WTC11 (cell line): ENCODE data around the gene ELAVL1. TPM values are rescaled to one million over a fixed set of nuclear protein-coding genes. Genes with fewer than 3 reads are reported as not detected.

Experiments used
- ATAC-seq: fragments of 200-7000 bp; cut with Tn5 transposase; 2 replicates; pipeline ENCODE4 v1.10.0; 2021; ENCODE audit warnings: mild to moderate bottlenecking, moderate library complexity
- CTCF ChIA-PET: fragments of 300-600 bp; sonication (Branson Sonifier 250); formaldehyde crosslinking; loops from one replicate; lab custom pipeline; 2021; ENCODE audit warnings: antibody characterized with exemption; lab: Charles Lee
- POLR2A ChIA-PET: fragments of 350-600 bp; sonication (Branson Sonifier 250); formaldehyde crosslinking; loops from one replicate; lab custom pipeline; 2021; ENCODE audit warnings: antibody characterized with exemption; lab: Charles Lee
- DNase-seq: peaks from one replicate; pipeline ENCODE4 v3.0.0; 2021; ENCODE audit warnings: low spot score
- H3K27ac Mint-ChIP-seq: 2 replicates; pipeline ENCODE4 v1.8.0; 2021; ENCODE audit warnings: mixed read lengths
- H3K27me3 Mint-ChIP-seq: 2 replicates; pipeline ENCODE4 v1.8.0; 2021; ENCODE audit warnings: low read depth, mild to moderate bottlenecking, moderate library complexity, mixed read lengths
- H3K36me3 Mint-ChIP-seq: 2 replicates; pipeline ENCODE4 v1.8.0; 2021; ENCODE audit warnings: mixed read lengths
- H3K4me1 Mint-ChIP-seq: 2 replicates; pipeline ENCODE4 v1.8.0; 2022; ENCODE audit warnings: mixed read lengths
- H3K4me3 Mint-ChIP-seq: 2 replicates; pipeline ENCODE4 v1.8.0; 2021; ENCODE audit warnings: mild to moderate bottlenecking, moderate library complexity, mixed read lengths
- H3K9me3 Mint-ChIP-seq: 2 replicates; pipeline ENCODE4 v1.8.0; 2021; ENCODE audit warnings: mixed read lengths
- AFF4 ChIP-seq: sonication (generic); formaldehyde crosslinking; IDR thresholded peaks from 2 replicates; pipeline ENCODE4 v1.8.1; 2023; ENCODE audit warnings: mild to moderate bottlenecking, missing genetic modification reagents, borderline replicate concordance
- ARID4B ChIP-seq: sonication (generic); formaldehyde crosslinking; IDR thresholded peaks from 2 replicates; pipeline ENCODE4 v1.8.0; 2023; ENCODE audit warnings: missing genetic modification reagents, mild to moderate bottlenecking, borderline replicate concordance
- ATF1 ChIP-seq: sonication (generic); formaldehyde crosslinking; IDR thresholded peaks from 2 replicates; pipeline ENCODE4 v1.8.1; 2023; ENCODE audit warnings: mild to moderate bottlenecking, moderate library complexity, missing genetic modification reagents
- CREB1 ChIP-seq: sonication (generic); formaldehyde crosslinking; IDR thresholded peaks from 2 replicates; pipeline ENCODE4 v1.8.0; 2023; ENCODE audit warnings: mild to moderate bottlenecking, missing genetic modification reagents
- ELF4 ChIP-seq: sonication (generic); formaldehyde crosslinking; IDR thresholded peaks from 2 replicates; pipeline ENCODE4 v1.8.1; 2022; ENCODE audit warnings: low read depth, mild to moderate bottlenecking, moderate library complexity, missing genetic modification reagents
- FOXP4 ChIP-seq: sonication (generic); formaldehyde crosslinking; IDR thresholded peaks from 2 replicates; pipeline ENCODE4 v1.8.0; 2022; ENCODE audit warnings: mild to moderate bottlenecking, missing genetic modification reagents
- HMGA2 ChIP-seq: fragments of 250-450 bp; sonication (Bioruptor Pico); IDR thresholded peaks from 2 replicates; pipeline ENCODE4 v1.4.0; 2021; ENCODE audit warnings: mild to moderate bottlenecking, moderate library complexity
- MAX ChIP-seq: sonication (generic); formaldehyde crosslinking; IDR thresholded peaks from 2 replicates; pipeline ENCODE4 v1.8.0; 2022; ENCODE audit warnings: mild to moderate bottlenecking, missing genetic modification reagents
- MXD4 ChIP-seq: fragments of 250-450 bp; sonication (Bioruptor Pico); IDR thresholded peaks from 2 replicates; pipeline ENCODE4 v1.8.0; 2021; ENCODE audit warnings: mild to moderate bottlenecking, moderate library complexity, borderline replicate concordance
- NFYB ChIP-seq: sonication (generic); formaldehyde crosslinking; conservative IDR thresholded peaks from 2 replicates; pipeline ENCODE4 v1.8.0; 2022; ENCODE audit warnings: low read depth, missing genetic modification reagents
- NR2C2 ChIP-seq: sonication (generic); formaldehyde crosslinking; IDR thresholded peaks from 2 replicates; pipeline ENCODE4 v1.8.0; 2022; ENCODE audit warnings: mild to moderate bottlenecking, missing genetic modification reagents
- PREB ChIP-seq: sonication (generic); formaldehyde crosslinking; IDR thresholded peaks from 2 replicates; pipeline ENCODE4 v1.8.1; 2022; ENCODE audit warnings: mild to moderate bottlenecking, missing genetic modification reagents, moderate library complexity, borderline replicate concordance
- RELA ChIP-seq: sonication (generic); formaldehyde crosslinking; IDR thresholded peaks from 2 replicates; pipeline ENCODE4 v1.8.1; 2022; ENCODE audit warnings: missing genetic modification reagents, mild to moderate bottlenecking, borderline replicate concordance
- SMAD3 ChIP-seq: sonication (generic); formaldehyde crosslinking; IDR thresholded peaks from 2 replicates; pipeline ENCODE4 v1.8.0; 2022; ENCODE audit warnings: missing genetic modification reagents, mild to moderate bottlenecking, borderline replicate concordance
- TEAD4 ChIP-seq: sonication (generic); formaldehyde crosslinking; IDR thresholded peaks from 2 replicates; pipeline ENCODE4 v1.8.0; 2022; ENCODE audit warnings: mild to moderate bottlenecking, missing genetic modification reagents
- ZBTB21 ChIP-seq: sonication (generic); formaldehyde crosslinking; IDR thresholded peaks from 2 replicates; pipeline ENCODE4 v1.8.1; 2023; ENCODE audit warnings: mild to moderate bottlenecking, missing genetic modification reagents, borderline replicate concordance
- ZNF232 ChIP-seq: sonication (generic); formaldehyde crosslinking; IDR thresholded peaks from 2 replicates; pipeline ENCODE4 v1.8.0; 2022; ENCODE audit warnings: mild to moderate bottlenecking, missing genetic modification reagents
- ZNF423 ChIP-seq: fragments of 250-450 bp; sonication (Bioruptor Pico); IDR thresholded peaks from 2 replicates; pipeline ENCODE4 v2.1.2; 2022; ENCODE audit warnings: mild to moderate bottlenecking, moderate library complexity
- ZNF532 ChIP-seq: fragments of 250-450 bp; sonication (Bioruptor Pico); IDR thresholded peaks from 2 replicates; pipeline ENCODE4 v1.9.0; 2021; ENCODE audit warnings: mild to moderate bottlenecking, borderline replicate concordance
- ZNF671 ChIP-seq: fragments of 250-450 bp; sonication (Bioruptor Pico); IDR thresholded peaks from 2 replicates; pipeline ENCODE4 v1.8.0; 2021; ENCODE audit warnings: mild to moderate bottlenecking
- total RNA-seq: library from RNA; stranded (reverse); gene quantifications from 3 replicates; pipeline ENCODE4 v1.2.3, GENCODE V29; 2021

The ELAVL1 gene
- total RNA-seq, 1 experiment from 2014 or later = 160 TPM

- DNase-seq = no peak
- TF ChIP-seq AFF4 (CRISPR knock-in tag) = no peak
- TF ChIP-seq TEAD4 (CRISPR knock-in tag) = no peak
- TF ChIP-seq NFYB = no peak
- TF ChIP-seq ZNF232 = no peak
- TF ChIP-seq ZNF423 (CRISPR knock-in tag) = no peak
- TF ChIP-seq FOXP4 (CRISPR knock-in tag) = no peak
- TF ChIP-seq MXD4 (CRISPR knock-in tag) = no peak
- no peak for TF ChIP-seq ELF4 (CRISPR knock-in tag)
- no peak for TF ChIP-seq NR2C2 (CRISPR knock-in tag)
- TF ChIP-seq ZNF671 (CRISPR knock-in tag) = no peak
- TF ChIP-seq ZNF532 = no peak
- TF ChIP-seq PREB (CRISPR knock-in tag) = no peak
- no peak for TF ChIP-seq RELA (CRISPR knock-in tag)
- no peak for TF ChIP-seq CREB1
- no peak for TF ChIP-seq ATF1 (CRISPR knock-in tag)
- no peak for TF ChIP-seq HMGA2 (CRISPR knock-in tag)
- TF ChIP-seq MAX (CRISPR knock-in tag) = no peak
- TF ChIP-seq SMAD3 (CRISPR knock-in tag) = no peak
- TF ChIP-seq ZBTB21 (CRISPR knock-in tag) = no peak
- TF ChIP-seq ARID4B (CRISPR knock-in tag) = no peak
- no peaks in the 10 kb centered on the region for H3K36me3 Mint-ChIP-seq
These were observed 38.6 kb upstream of the ELAVL1 start for GRCh38 chr19:8044018-8044417.

More at GRCh38 chr19:8044018-8044417, 38.6 kb upstream of the ELAVL1 start:
- H3K4me3 Mint-ChIP-seq = no peak overlapping the region
- ChIA-PET POLR2A (interaction anchor here (0.9 kb wide), 1 partner anchor 38 kb away, joined by 3 read pairs; the partner anchor contains the start of gene ELAVL1), CTCF (interaction anchor here (0.6 to 1.6 kb wide), 5 partner anchors 15 to 285 kb away, joined by 3 to 4 read pairs (median 4); no protein-coding TSS in a partner anchor)
- 0 out of 2 replicates have a peak overlapping the region, but pooled peaks have one; percentile 74 for H3K27ac Mint-ChIP-seq
- ATAC-seq = no peak
- H3K4me1 Mint-ChIP-seq = no peaks in the 10 kb centered on the region
- peaks cover 22% of the 10 kb centered on the region for H3K27me3 Mint-ChIP-seq
- H3K9me3 Mint-ChIP-seq = no peaks in the 10 kb centered on the region
